T-helper 1 cell (primary cell): ENCODE data around the gene RNF167.
A peak's percentile ranks its signal among the peaks of the same experiment; 100 is the strongest.
"Not testable (repeated sequence)": the region's sequence is repeated elsewhere in the genome, so short reads cannot be mapped to it uniquely, and the experiment has no call there.

ENCODE experiments used
- DNase-seq, 5 donors: peaks; one replicate each; pipeline ENCODE4 v3.0.0-alpha.2; 2012 to 2020

RNF167 gene

GRCh38 chr17:4903051-4903818 lies 36.8 kb upstream of the RNF167 start, which contains the start of gene CHRNE:
Gene CHRNE (minus strand): TSS chr17:4903098. CDS start chr17:4903063, 35 bp downstream.
- peak; percentile 46 to 78 (median 67) for DNase-seq

DNA sequence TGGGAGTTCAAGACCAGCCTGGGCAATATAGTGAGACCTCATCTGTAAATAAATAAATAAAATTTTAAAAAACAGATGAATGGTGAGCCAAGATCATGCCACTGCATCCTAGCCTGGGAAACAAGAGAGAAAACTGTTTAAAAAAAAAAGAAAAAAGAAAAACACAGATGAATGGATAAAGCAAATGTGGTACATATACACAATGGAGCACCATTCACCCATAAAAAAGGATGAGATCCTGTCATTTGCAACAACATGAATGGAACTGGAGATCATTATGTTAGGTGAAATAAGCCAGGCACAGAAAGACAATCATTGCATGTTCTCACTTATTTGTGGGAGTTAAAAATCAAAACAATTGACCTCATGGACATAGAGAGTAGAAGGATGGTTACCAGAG lies 33.4 kb upstream of the RNF167 start:
- DNase-seq, result not testable (repeated sequence)

DNA sequence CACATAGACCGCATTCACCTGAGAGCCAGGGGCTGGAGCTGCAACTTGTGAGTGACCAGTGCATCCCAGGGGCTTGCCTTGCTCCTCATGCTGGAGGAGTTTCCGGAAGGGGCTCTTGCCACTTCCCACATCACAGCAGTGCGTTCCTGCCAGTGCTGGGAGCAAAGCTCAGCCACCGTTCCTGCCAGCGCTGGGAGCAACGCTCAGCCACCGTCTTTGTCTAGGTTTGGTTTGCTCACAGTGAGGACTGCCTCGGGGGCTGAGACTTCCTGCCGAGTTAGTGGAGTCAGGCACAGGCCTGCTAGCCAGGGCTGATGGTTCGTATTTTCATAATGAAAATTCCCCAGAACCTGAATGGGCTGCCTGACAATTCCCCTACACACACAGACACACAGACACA lies 31.8 kb upstream of the RNF167 start:
- DNase-seq, result no peak

GRCh38 chr17:4908711-4909496 lies 31.2 kb upstream of the RNF167 start:
- peak; percentile 46 to 85 (median 60) for DNase-seq

DNA sequence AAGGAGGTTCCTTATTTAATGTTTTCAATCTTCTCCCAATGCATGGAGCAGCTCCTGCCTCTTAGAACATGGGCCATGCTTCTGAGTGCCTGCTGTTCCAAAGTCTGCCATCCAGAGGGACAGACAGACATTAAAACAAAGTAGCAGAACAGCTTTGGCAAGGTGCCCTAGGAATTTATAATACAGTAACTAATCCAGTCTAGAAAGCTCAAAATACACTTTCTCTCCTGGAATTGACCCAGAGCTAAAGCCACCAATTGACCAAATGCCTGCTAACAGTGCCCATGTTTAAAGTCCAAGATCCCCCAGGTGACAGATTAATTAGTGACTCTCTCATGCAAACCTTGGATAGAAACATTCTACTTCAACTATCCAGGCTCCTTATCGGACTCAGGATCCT lies 26.1 kb upstream of the RNF167 start:
- DNase-seq, result no peak

DNA sequence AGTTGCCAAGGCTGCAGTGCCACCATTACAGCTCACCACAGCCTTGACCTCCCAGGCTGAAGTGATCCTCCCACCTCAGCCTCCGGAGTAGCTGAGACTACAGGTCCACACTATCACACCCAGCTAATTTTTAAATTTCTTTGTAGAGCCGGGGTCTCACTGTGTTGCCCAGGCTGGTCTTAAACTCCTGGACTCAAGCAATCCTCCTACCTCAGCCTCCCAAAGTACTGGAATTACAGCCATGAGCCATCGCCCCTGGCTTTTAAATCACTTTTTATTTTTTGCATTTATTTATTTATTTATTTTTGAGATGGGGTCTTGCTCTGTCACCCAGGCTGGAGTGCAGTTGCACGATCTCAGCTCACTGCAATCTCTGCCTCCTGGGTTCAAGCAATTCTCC lies 25.5 kb upstream of the RNF167 start:
- not testable (repeated sequence) for DNase-seq

- DNase-seq, result no peak
Observed at GRCh38 chr17:4919511-4920047, 20.5 kb upstream of the RNF167 start.

- no peak for DNase-seq
Observed at GRCh38 chr17:4920351-4921048, 19.6 kb upstream of the RNF167 start.

DNA sequence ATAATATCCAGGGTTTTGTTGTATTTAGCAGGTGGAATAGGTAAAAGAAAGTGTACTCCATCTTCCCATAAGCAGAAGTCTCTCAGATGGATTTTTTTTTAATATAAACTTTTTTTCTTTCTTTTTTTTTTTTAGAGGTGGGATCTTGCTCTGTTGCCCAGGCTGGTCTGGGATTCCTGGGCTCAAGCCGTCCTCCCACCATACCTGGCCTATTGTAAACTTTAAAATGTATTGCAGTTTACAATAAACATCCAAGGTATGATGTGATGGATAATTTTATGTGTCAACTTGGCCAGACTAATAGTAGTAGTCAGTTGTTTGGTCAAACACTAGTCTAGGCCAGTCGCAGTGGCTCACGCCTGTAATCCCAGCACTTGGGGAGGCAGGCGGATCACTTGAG lies 18.7 kb upstream of the RNF167 start:
- DNase-seq, result no peak

- DNase-seq, result not testable (repeated sequence)
Observed at GRCh38 chr17:4926577-4927335, 13.3 kb upstream of the RNF167 start.

GRCh38 chr17:4928881-4929280 lies 11.2 kb upstream of the RNF167 start:
- no peak for DNase-seq

DNA sequence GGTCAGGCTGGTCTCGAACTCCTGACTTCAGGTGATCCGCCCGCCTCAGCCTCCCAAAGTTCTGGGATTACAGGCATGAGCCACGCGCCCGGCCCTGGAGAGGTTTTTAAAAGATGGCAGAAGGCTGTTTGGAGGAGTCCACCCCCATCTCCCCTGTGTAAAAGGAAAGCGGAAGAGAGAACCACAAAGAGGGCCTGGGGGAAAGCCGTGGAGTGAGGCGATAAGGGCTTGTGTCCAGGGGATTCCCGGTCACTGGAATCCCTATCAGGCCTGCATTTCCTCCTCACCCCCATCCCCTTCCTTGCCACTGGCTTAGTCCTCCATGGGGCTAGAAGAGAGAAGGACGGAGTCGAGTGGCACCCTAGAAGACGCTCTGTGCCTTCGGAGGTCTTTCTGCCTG lies 8.1 kb upstream of the RNF167 start, which contains the start of gene GP1BA:
TSS of gene GP1BA (plus strand) at position 315 of the 400 bp plus-strand sequence. CDS start 328 bp downstream, outside the sequence.
- no peak for DNase-seq

GRCh38 chr17:4932756-4933155 lies 7.3 kb upstream of the RNF167 start:
- DNase-seq, result no peak

DNA sequence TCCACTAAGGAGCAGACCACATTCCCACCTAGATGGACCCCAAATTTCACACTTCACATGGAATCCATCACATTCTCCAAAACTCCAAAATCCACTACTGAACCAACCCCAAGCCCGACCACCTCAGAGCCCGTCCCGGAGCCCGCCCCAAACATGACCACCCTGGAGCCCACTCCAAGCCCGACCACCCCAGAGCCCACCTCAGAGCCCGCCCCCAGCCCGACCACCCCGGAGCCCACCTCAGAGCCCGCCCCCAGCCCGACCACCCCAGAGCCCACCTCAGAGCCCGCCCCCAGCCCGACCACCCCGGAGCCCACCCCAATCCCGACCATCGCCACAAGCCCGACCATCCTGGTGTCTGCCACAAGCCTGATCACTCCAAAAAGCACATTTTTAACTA lies 6.4 kb upstream of the RNF167 start:
- no peak for DNase-seq

DNA sequence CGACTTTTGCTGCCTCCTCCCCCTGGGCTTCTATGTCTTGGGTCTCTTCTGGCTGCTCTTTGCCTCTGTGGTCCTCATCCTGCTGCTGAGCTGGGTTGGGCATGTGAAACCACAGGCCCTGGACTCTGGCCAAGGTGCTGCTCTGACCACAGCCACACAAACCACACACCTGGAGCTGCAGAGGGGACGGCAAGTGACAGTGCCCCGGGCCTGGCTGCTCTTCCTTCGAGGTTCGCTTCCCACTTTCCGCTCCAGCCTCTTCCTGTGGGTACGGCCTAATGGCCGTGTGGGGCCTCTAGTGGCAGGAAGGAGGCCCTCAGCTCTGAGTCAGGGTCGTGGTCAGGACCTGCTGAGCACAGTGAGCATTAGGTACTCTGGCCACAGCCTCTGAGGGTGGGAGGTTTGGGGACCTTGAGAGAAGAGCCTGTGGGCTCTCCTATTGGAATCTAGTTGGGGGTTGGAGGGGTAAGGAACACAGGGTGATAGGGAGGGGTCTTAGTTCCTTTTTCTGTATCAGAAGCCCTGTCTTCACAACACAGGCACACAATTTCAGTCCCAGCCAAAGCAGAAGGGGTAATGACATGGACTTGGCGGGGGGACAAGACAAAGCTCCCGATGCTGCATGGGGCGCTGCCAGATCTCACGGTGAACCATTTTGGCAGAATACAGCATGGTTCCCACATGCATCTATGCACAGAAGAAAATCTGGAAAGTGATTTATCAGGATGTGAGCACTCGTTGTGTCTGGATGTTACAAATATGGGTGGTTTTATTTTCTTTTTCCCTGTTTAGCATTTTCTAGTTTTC lies 5.7 kb upstream of the RNF167 start:
- DNase-seq, result no peak

DNA sequence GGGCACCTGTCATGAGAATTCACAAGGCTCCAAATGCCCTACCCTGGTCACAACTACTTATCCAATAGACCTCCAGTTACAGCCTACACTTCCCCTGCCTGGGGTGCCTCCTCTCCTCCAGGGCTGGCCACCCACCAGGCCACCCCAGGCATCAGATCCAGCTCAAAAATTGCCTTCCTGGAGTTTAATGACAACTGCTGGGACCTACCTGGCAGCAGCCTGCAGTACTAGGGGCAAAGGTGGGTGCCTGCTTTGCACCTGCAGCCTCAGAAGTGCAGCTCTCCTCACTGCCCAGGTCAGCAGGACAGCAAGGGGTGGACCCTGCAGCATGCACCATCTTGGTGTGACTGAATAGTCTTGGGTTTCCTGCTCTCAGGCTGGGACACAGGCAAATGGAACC lies 4.4 kb upstream of the RNF167 start:
- no peak for DNase-seq

DNA sequence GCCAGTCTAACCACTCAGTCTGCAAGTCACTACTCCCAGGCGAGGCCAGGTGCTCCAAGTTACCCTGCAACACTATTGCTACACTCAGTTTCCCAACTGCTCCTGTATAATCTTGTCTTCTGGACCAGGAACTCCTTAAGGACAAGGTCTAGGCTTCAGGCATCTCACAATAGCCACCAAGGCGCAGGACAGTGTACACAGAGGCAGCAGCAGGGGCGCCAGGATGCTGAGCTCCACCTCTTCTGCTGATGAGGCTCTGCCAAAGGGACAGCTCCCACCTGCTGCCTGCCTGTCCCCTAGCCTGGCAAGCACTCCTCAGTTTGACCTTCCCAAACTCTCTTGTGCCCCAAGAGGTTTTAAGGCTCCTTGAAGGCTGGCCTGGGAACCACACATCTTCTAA lies 3.6 kb upstream of the RNF167 start:
- DNase-seq, result no peak

DNA sequence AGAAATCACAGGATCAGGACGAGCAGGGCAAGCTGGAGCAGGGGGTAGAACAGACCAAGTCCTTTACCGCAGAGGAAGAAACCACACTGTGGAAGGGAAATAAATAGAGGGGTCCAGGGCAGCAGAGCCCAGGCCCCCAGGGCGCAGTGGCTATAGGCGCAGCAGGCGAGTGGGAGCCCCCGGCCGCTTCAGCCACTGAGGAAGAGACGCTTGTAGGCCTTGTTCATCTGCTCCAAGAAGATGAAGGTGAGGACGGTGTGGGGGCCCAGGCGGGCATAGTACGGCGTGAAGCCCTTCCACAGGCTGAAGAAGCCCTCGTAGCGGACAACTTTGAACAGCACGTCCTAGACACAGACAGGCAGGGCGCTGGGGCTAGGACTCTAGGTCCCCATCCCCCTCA lies 2.5 kb upstream of the RNF167 start:
- no peak for DNase-seq

- DNase-seq, result no peak
Observed at GRCh38 chr17:4938069-4938491, 2.0 kb upstream of the RNF167 start.

- no peak for DNase-seq
Observed at GRCh38 chr17:4938688-4939545, 1.2 kb upstream of the RNF167 start.

- DNase-seq, result peak in 1 of 5 donors; percentile 12
Observed at GRCh38 chr17:4939546-4939795, 597 bp upstream of the RNF167 start.
